ENCODE results near the gene PLXNB2.

DNA sequence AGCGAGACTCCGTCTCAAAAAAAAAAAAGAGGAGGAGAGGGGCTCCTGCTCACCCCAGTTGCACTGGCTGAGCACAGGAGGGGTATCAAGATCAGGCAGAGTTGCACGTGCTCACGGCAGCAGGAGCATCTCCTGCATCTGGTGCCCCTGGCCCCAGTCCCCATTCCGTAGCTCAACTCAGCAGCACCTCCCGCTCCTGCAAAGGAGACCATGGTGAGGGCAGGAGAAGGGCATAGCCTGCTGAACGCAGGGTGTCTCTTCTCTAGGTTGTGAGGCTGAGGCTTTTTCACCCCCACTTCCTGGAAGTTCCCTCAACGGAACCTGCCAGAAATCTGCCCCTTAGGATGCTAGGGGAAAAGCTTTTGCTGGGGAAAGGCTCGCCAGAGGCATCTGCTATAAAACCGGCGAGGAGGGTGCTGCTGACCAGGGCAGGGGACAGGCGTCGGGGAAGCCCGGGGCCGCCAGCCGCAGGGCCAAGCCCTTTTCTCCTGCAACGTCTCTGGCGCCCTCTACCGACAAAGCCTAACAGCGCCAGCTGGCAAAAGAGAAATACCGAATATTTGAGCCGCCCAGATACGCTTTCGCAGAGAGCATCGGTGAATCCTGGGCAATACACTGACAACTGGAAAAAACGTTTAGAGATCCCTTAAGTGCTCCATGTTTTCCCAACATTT is 34.7 kb upstream of the PLXNB2 start:
- TF ChIP-seq ZNF776 (tag by site-specific recombination; IDR thresholded peaks at IDR 0.05; ENCODE audit: borderline replicate concordance) (no peak), ZNF394 (tag by site-specific recombination; IDR thresholded peaks at IDR 0.05; ENCODE audit: borderline replicate concordance) (no peak), ZNF24 (tag by site-specific recombination; IDR thresholded peaks at IDR 0.05) (no peak; the same call in 1 of the 2 replicates), TCF7L2 (IDR thresholded peaks at IDR 0.05; ENCODE audit: borderline replicate concordance, low read depth, low read length) (no peak), ZNF223 (tag by site-specific recombination; IDR thresholded peaks at IDR 0.05) (no peak), REPIN1 (tag by site-specific recombination; IDR thresholded peaks at IDR 0.05; ENCODE audit: low read depth) (no peak), ZNF274 (IDR thresholded peaks at IDR 0.05; ENCODE audit: low read length) (no peak), ZNF274 (tag by site-specific recombination; IDR thresholded peaks at IDR 0.05; ENCODE audit: borderline replicate concordance) (no peak), MEIS1 (CRISPR knock-in tag; IDR thresholded peaks at IDR 0.05; ENCODE audit: borderline replicate concordance) (no peak)
- TF ChIP-seq, protein P1, sequence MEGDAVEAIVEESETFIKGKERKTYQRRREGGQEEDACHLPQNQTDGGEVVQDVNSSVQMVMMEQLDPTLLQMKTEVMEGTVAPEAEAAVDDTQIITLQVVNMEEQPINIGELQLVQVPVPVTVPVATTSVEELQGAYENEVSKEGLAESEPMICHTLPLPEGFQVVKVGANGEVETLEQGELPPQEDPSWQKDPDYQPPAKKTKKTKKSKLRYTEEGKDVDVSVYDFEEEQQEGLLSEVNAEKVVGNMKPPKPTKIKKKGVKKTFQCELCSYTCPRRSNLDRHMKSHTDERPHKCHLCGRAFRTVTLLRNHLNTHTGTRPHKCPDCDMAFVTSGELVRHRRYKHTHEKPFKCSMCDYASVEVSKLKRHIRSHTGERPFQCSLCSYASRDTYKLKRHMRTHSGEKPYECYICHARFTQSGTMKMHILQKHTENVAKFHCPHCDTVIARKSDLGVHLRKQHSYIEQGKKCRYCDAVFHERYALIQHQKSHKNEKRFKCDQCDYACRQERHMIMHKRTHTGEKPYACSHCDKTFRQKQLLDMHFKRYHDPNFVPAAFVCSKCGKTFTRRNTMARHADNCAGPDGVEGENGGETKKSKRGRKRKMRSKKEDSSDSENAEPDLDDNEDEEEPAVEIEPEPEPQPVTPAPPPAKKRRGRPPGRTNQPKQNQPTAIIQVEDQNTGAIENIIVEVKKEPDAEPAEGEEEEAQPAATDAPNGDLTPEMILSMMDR (tag by site-specific recombination; IDR thresholded peaks at IDR 0.05) = peak; percentile 97
- TF ChIP-seq, protein P2, sequence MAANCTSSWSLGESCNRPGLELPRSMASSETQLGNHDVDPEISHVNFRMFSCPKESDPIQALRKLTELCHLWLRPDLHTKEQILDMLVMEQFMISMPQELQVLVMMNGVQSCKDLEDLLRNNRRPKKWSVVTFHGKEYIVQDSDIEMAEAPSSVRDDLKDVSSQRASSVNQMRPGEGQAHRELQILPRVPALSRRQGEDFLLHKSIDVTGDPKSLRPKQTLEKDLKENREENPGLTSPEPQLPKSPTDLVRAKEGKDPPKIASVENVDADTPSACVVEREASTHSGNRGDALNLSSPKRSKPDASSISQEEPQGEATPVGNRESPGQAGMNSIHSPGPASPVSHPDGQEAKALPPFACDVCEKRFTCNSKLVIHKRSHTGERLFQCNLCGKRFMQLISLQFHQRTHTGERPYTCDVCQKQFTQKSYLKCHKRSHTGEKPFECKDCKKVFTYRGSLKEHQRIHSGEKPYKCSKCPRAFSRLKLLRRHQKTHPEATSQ (tag by site-specific recombination; IDR thresholded peaks at IDR 0.05) = no peak
- TF ChIP-seq, protein P3, sequence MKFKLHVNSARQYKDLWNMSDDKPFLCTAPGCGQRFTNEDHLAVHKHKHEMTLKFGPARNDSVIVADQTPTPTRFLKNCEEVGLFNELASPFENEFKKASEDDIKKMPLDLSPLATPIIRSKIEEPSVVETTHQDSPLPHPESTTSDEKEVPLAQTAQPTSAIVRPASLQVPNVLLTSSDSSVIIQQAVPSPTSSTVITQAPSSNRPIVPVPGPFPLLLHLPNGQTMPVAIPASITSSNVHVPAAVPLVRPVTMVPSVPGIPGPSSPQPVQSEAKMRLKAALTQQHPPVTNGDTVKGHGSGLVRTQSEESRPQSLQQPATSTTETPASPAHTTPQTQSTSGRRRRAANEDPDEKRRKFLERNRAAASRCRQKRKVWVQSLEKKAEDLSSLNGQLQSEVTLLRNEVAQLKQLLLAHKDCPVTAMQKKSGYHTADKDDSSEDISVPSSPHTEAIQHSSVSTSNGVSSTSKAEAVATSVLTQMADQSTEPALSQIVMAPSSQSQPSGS (tag by site-specific recombination; IDR thresholded peaks at IDR 0.05; ENCODE audit: low read depth) = no peak
- TF ChIP-seq, protein P4, sequence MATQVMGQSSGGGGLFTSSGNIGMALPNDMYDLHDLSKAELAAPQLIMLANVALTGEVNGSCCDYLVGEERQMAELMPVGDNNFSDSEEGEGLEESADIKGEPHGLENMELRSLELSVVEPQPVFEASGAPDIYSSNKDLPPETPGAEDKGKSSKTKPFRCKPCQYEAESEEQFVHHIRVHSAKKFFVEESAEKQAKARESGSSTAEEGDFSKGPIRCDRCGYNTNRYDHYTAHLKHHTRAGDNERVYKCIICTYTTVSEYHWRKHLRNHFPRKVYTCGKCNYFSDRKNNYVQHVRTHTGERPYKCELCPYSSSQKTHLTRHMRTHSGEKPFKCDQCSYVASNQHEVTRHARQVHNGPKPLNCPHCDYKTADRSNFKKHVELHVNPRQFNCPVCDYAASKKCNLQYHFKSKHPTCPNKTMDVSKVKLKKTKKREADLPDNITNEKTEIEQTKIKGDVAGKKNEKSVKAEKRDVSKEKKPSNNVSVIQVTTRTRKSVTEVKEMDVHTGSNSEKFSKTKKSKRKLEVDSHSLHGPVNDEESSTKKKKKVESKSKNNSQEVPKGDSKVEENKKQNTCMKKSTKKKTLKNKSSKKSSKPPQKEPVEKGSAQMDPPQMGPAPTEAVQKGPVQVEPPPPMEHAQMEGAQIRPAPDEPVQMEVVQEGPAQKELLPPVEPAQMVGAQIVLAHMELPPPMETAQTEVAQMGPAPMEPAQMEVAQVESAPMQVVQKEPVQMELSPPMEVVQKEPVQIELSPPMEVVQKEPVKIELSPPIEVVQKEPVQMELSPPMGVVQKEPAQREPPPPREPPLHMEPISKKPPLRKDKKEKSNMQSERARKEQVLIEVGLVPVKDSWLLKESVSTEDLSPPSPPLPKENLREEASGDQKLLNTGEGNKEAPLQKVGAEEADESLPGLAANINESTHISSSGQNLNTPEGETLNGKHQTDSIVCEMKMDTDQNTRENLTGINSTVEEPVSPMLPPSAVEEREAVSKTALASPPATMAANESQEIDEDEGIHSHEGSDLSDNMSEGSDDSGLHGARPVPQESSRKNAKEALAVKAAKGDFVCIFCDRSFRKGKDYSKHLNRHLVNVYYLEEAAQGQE (tag by site-specific recombination; IDR thresholded peaks at IDR 0.05) = no peak

Measured in HEK293 (cell line).